K562 (cell line): ENCODE measurements around the gene ZNF124. TPM values are rescaled to one million over a fixed set of nuclear protein-coding genes. Genes with fewer than 3 reads are reported as not detected.
A peak's percentile ranks its signal among the peaks of the same experiment; 100 is the strongest.

Experiments used
- ATF6 ChIP-seq: sonication (generic); formaldehyde crosslinking; IDR thresholded peaks from 2 replicates; pipeline ENCODE4 v1.4.0; 2020; ENCODE audit warnings: mild to moderate bottlenecking, missing genetic modification reagents
- BACH1 ChIP-seq: fragments of 200-800 bp; sonication (Bioruptor generic); IDR thresholded peaks from 2 replicates; pipeline ENCODE4 v1.6.1; 2016; ENCODE audit warnings: missing genetic modification characterization, missing compliant biosample characterization
- BHLHE40 ChIP-seq: IDR thresholded peaks from 2 replicates; pipeline ENCODE4 v1.6.1; 2011; ENCODE audit warnings: low read length, improper control_type of control experiment
- BRD9 ChIP-seq: fragments of 450-650 bp; IDR thresholded peaks from 2 replicates; pipeline ENCODE4 v1.6.1; 2018; ENCODE audit warnings: low read depth; ENCODE audit not compliant: partially characterized antibody
- DEAF1 ChIP-seq: fragments of 450-650 bp; formaldehyde crosslinking; IDR thresholded peaks from 2 replicates; pipeline ENCODE4 v1.4.0; 2020; ENCODE audit warnings: mild to moderate bottlenecking, moderate library complexity
- DIDO1 ChIP-seq: fragments of 450-650 bp; IDR thresholded peaks from 2 replicates; pipeline ENCODE4 v1.6.1; 2016; ENCODE audit warnings: low read depth, missing biosample characterization, missing genetic modification characterization
- ELF4 ChIP-seq: fragments of 450-650 bp; formaldehyde crosslinking; IDR thresholded peaks from 2 replicates; pipeline ENCODE4 v1.4.0; 2022; ENCODE audit warnings: missing genetic modification characterization
- FUS ChIP-seq: fragments of 200-400 bp; formaldehyde crosslinking; optimal IDR thresholded peaks from 2 replicates; pipeline ENCODE3; 2017; ENCODE audit warnings: low read depth, low read length
- HMG20B ChIP-seq: fragments of 250-450 bp; sonication (Bioruptor Pico); IDR thresholded peaks from 2 replicates; pipeline ENCODE4 v1.5.0; 2021; ENCODE audit warnings: mild to moderate bottlenecking
- KLF6 ChIP-seq: fragments of 250-450 bp; sonication (Bioruptor Pico); IDR thresholded peaks from 2 replicates; pipeline ENCODE4 v1.4.0; 2020; ENCODE audit warnings: mild to moderate bottlenecking, moderate library complexity, borderline replicate concordance
- PHF21A ChIP-seq: fragments of 450-650 bp; IDR thresholded peaks from 2 replicates; pipeline ENCODE4 v1.6.1; 2017; ENCODE audit warnings: low read depth, borderline replicate concordance
- POLR2A ChIP-seq: fragments of 450-650 bp; conservative IDR thresholded peaks from 2 replicates; pipeline ENCODE4 v1.6.1; 2016
- TAF15 ChIP-seq: fragments of 200-400 bp; formaldehyde crosslinking; IDR thresholded peaks from 2 replicates; pipeline ENCODE4 v1.6.1; 2017; ENCODE audit warnings: mild to moderate bottlenecking, low read depth, low read length, moderate library complexity
- TAF9B ChIP-seq: fragments of 450-650 bp; IDR thresholded peaks from 2 replicates; pipeline ENCODE4 v1.6.1; 2018; ENCODE audit warnings: mild to moderate bottlenecking; ENCODE audit not compliant: partially characterized antibody
- TGIF2 ChIP-seq: sonication (generic); formaldehyde crosslinking; IDR thresholded peaks from 2 replicates; pipeline ENCODE4 v1.8.1; 2022; ENCODE audit warnings: mild to moderate bottlenecking, missing genetic modification reagents, moderate library complexity
- YY1 ChIP-seq, 3 experiments: IDR thresholded peaks; 2 replicates each; pipeline ENCODE4 v1.6.1; 2011; ENCODE audit warnings: low read length in 2 of 3, mild to moderate bottlenecking in 2 of 3, moderate library complexity in 2 of 3, borderline replicate concordance in 1 of 3, control low read depth in 1 of 3, low read depth in 1 of 3; ENCODE audit not compliant: insufficient read depth in 3 of 3, insufficient replicate concordance in 2 of 3, control insufficient read depth in 1 of 3, insufficient read length in 1 of 3; ENCODE audit errors: extremely low read depth in 1 of 3
- ZNF224 ChIP-seq: sonication (generic); formaldehyde crosslinking; IDR thresholded peaks from 2 replicates; pipeline ENCODE4 v1.8.0; 2022; ENCODE audit warnings: mild to moderate bottlenecking, missing genetic modification reagents
- ZNF41 ChIP-seq: fragments of 250-450 bp; sonication (Bioruptor Pico); conservative IDR thresholded peaks from 2 replicates; pipeline ENCODE4 v1.4.0; 2020; ENCODE audit warnings: mild to moderate bottlenecking
- ZNF696 ChIP-seq: fragments of 250-450 bp; sonication (Bioruptor Pico); conservative IDR thresholded peaks from 2 replicates; pipeline ENCODE4 v1.4.0; 2020; ENCODE audit warnings: mild to moderate bottlenecking, moderate library complexity
- ZNF778 ChIP-seq: fragments of 450-650 bp; formaldehyde crosslinking; IDR thresholded peaks from 2 replicates; pipeline ENCODE4 v1.4.0; 2020; ENCODE audit warnings: mild to moderate bottlenecking, moderate library complexity
- ZNF780A ChIP-seq: fragments of 250-450 bp; sonication (Bioruptor Pico); IDR thresholded peaks from 2 replicates; pipeline ENCODE4 v1.5.0; 2021; ENCODE audit warnings: mild to moderate bottlenecking
- polyA plus RNA-seq, 8 experiments: library from polyadenylated mRNA; depleted of rRNA in 4 of 8; stranded (reverse) in 5 of 8; unstranded in 3 of 8; fragments of >200 nt; fragmentation: Nextera tagmentation in 2 of 8; fragmentation: Illumina TruSeq in 1 of 8; extraction: Ambion mirVana in 2 of 8; extraction: Trizol in 1 of 8; gene quantifications; 2 replicates each; pipeline versions ENCODE4 v1.2.1 to v1.2.3, GENCODE V29; 2011 to 2014; ENCODE audit warnings: inconsistent platforms in 1 of 8, missing spikeins in 1 of 8
- total RNA-seq, 7 experiments: library from RNA; depleted of rRNA in 6 of 7; stranded (reverse); fragments of >200 nt in 6 of 7; fragmentation: Illumina TruSeq in 2 of 7; extraction: Trizol in 2 of 7; gene quantifications; 2 replicates each; pipeline versions ENCODE4 v1.2.1 to v1.2.3, GENCODE V29; 2011 to 2021; ENCODE audit warnings: low replicate concordance in 1 of 7
- TF ChIP-seq, protein P1 (sequence below), 2 experiments: fragments of 150-350 bp in 1 of 2; IDR thresholded peaks; 2 replicates each; pipeline ENCODE4 v1.6.1; 2012 to 2016; ENCODE audit warnings: low read depth in 2 of 2, low read length in 2 of 2, mild to moderate bottlenecking in 1 of 2, moderate library complexity in 1 of 2

ZNF124 gene
- total and polyA plus RNA-seq, 9 of the 15 experiments (the other 6 are each of a cell fraction or from before 2014, with no cell fraction given) = 7.6 to 71.5 (median 20.2) TPM

DNA sequence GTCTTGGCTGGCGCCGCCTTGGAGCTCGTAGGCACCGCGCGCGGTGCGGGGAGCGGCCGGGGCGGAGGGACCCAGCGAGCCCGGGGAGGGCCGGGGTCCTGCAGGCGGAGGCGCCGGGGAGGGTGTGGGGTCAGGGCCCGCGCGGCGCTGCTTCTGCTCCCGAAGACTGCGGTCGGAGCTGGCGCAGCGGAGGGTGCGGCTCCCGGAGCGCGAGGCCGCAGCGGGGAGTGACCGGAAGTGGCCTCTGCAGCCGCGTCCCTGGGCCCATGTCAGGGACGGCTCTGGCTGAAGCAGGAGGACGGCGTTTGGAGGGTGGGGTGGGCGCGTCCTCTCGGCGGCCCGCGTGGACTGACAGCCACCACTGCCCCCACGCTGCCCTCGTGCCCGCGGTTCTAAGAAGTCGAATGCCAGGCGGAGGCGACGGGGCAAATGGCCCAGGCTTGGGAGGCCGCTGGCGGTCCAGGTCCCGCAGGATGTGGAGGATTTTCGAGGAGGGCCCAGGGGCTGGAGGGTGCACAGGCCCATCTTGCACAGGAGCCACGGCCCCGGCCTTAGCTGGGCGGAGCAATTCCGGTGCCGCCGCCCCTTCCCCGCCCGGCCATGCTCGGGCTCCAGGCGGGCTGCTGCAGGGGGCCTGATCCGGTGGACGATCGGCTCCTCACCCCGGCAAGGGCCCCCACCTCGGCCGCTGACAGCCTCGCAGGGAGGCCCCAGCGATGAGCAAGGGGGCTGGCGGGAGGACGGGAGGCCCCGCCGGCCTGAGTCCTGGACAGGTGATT, 59.9 kb downstream of the ZNF124 start (continued):
- TF ChIP-seq DEAF1 = no peak
- no peak for TF ChIP-seq ZNF696 (CRISPR knock-in tag)
- no peak for TF ChIP-seq ZNF780A (CRISPR knock-in tag)
- no peak for TF ChIP-seq TAF9B
- TF ChIP-seq ATF6 (CRISPR knock-in tag) = no peak
- TF ChIP-seq ZNF41 (CRISPR knock-in tag) = no peak
- peak in 2 of 3 experiments; percentile 55 to 85 for TF ChIP-seq YY1 (IDR thresholded peaks at IDR 0.05; ENCODE audit: borderline replicate concordance in 1 of 3, control insufficient read depth in 1 of 3, extremely low read depth in 1 of 3, insufficient read depth in 3 of 3, insufficient read length in 1 of 3, insufficient replicate concordance in 2 of 3, low read depth in 1 of 3, low read length in 2 of 3)
- no peak for TF ChIP-seq ZNF224
- TF ChIP-seq DIDO1 (tag) = no peak
- TF ChIP-seq BHLHE40 = peak; percentile 52
- TF ChIP-seq POLR2A = peak; percentile 68
- TF ChIP-seq ELF4 (CRISPR knock-in tag) = no peak
- TF ChIP-seq ZNF778 (CRISPR knock-in tag) = no peak
- no peak for TF ChIP-seq HMG20B
- peak; percentile 72; the same call in 1 of the 2 replicates for TF ChIP-seq KLF6 (CRISPR knock-in tag)
- TF ChIP-seq TGIF2 (CRISPR knock-in tag) = no peak
- no peak for TF ChIP-seq BACH1 (tag)
- no peak for TF ChIP-seq BRD9
- TF ChIP-seq TAF15 = no peak
- TF ChIP-seq, protein P1, sequence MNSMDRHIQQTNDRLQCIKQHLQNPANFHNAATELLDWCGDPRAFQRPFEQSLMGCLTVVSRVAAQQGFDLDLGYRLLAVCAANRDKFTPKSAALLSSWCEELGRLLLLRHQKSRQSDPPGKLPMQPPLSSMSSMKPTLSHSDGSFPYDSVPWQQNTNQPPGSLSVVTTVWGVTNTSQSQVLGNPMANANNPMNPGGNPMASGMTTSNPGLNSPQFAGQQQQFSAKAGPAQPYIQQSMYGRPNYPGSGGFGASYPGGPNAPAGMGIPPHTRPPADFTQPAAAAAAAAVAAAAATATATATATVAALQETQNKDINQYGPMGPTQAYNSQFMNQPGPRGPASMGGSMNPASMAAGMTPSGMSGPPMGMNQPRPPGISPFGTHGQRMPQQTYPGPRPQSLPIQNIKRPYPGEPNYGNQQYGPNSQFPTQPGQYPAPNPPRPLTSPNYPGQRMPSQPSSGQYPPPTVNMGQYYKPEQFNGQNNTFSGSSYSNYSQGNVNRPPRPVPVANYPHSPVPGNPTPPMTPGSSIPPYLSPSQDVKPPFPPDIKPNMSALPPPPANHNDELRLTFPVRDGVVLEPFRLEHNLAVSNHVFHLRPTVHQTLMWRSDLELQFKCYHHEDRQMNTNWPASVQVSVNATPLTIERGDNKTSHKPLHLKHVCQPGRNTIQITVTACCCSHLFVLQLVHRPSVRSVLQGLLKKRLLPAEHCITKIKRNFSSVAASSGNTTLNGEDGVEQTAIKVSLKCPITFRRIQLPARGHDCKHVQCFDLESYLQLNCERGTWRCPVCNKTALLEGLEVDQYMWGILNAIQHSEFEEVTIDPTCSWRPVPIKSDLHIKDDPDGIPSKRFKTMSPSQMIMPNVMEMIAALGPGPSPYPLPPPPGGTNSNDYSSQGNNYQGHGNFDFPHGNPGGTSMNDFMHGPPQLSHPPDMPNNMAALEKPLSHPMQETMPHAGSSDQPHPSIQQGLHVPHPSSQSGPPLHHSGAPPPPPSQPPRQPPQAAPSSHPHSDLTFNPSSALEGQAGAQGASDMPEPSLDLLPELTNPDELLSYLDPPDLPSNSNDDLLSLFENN (IDR thresholded peaks at IDR 0.05; ENCODE audit: low read depth in 2 of 2, low read length in 2 of 2) = no peak
- no peak for TF ChIP-seq FUS
- no peak for TF ChIP-seq PHF21A
